HG03571 (cell line): ENCODE data around the gene GATA3.

Source experiments
- ATAC-seq: cut with Tn5 transposase; IDR thresholded peaks from one replicate; pipeline ENCODE4 v1.9.1; 2021; ENCODE audit not compliant: unreplicated experiment

Gene GATA3

DNA sequence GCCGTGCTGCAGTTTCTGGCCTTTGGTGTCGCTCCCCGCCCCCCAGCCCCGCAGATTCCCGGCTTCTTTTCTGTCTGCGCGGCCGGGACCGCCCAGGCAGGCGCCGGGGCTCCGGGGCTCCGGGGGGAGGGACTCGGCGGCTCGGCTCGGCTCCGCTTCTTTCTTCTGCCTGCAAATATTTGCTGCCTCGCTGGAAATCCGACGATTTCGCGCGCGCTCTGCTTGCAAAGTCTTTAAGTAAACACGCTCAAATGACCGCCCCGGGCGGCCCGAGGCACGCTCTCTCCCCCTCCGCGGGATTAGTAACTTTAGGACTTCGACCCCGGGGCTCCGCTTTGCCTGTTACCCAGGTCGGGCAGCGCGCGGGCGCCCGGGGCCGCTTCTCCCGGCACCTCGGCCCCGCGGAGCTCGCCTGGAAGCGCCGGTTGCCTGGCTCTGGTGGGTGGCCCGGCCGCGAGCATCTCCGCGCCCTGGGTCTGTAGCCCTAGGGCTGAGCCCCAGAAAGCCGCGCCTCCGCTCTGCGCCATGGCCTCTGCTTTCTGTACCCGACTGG is 3.9 kb upstream of the GATA3 start:
- no peak for ATAC-seq

DNA sequence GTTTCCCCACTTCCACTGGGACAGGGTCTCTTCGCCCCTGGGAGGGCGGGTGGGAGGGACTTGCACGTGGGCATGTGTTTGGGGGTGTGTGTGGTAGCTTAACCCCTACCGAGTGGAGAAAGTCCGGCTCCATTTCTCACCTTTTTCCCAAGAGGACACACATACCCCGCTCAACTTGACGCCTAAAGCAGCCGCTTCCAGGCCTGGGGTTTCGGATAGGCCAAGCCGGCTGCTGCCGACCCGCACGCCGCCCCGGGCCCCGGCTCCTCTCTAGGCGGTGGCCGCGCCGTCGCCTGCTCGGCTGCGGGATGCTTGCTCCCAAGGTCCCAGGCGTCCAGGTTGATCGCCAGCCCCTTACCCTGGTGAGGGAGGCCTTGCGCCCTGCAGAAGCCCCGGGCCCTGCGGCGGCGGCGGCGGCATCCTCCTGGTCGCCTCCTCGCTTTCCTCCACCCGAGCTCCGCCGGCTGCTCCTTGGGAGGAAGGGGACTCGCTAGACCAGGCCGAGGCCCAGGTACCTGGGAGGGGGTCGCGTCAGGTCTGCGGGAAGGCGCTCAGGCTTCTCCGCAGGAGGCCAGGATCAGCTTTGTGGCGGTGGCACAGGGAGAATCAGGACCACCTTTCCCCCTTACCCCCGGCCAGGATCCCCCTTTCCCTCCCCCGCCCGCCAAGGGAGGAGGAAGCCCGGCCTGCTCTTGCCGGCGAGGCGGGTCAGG is 3.2 kb upstream of the GATA3 start:
- no peak for ATAC-seq

DNA sequence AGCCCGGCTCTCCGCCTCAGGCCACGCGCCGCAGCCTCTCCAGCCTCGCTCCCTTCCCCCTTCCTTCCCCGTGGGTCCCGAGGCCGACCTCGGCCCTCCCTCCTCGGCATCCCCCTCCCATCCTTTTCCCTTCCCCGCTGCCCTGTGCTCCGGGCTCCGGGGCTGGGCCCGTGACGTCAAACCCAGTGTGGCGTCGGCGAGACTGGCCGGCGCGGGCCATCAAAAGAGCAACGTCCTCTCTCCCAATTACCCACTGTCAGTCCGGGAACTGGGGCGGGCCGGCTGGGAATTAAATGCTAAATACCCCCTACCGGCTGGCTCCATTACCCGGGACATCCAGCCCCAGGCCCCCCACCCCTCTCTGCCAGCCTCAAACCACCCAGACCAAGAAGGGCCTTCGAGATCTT is 2.6 kb upstream of the GATA3 start:
- no peak for ATAC-seq

DNA sequence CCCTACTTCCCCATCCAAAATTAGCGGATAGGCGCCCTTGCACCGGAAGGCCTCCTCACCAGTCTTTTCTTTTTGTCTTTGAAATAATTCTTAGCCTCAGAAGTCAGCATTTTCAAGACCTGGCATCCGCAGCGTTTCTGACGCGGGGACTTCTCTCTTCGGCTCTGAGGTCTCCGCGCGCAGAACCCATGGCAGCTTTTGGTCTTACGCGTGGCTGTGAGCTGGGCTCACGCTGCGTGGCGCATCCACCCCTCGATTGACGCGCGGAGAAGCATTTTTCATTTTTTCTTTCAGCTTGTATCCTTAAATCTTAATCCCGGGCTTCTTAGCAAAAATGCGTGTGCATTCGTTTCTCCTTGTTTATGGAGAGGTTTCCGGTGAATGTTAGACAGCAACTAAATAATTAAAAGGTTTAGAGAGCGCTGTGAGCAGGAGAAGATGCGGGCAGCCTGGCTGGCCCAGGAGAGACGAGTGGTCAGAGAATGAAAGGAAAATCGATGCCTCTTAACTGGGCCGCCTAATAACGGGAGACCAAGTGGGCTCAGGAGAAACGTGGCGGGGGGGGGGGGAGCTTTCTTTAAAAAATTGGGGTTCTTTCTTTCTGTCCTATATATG is 2.0 kb upstream of the GATA3 start:
- ATAC-seq = no peak

DNA sequence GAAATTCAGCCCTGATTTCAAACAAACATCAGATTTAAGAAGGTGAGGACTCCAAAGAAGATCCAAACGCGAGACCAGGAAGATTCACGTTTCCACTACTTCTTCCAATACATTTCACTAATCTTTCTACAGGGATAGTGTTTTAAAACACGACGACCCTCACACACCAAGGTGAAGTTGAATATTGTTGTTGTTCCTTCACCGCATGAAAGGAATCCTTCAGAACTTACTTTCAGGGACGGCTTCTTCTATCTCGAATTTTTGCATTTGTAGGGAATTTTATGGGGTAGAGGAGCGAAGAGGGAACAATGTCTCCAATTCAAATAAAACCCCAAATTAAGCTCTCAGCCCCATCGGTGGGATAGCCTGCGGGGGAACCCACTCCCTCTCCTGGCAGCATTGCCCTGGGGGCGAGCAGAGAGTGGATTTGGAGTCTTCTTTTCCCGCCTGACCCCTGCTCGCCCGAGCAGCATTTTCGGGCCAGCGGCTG is 1.5 kb upstream of the GATA3 start:
- no peak for ATAC-seq

DNA sequence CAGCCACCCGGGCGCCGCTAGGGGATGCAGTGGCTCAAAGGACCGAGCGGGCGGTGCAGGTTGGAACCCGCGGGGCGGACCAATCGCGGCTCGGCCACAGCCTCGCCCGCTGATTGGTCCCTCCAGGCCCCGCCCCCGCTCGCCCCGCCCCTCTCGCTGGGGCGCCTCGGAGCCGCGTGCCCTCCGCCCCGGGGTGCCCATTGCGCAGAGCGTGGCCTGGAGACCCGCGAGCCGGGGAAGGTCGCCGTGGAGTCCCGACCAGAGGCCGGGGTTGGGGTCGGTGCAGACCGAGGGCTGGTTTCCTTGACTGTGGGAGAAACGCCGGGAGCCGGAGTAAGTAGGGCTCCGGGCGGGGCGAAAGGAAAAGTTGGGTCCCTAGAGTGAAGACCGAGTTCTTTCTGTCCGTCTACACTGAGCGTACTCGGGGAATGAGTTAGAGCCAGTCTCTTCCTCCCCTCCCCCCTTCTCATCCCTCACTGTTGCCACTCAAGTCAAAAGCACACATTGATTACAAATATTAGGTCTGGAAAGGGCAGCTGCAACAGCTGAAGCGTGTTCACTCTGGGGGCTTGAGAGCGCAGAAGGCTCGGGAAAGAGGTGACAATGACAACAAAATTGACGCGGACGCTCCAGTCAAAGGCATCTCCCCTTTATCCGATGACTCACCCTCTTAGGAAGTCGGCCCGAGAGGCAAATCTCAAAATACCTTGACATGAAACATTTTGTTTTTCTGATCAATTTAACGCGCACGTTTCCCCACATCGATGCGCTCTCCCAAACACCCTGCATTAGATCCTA is 843 bp upstream of the GATA3 start:
- ATAC-seq = peak; percentile 74

DNA sequence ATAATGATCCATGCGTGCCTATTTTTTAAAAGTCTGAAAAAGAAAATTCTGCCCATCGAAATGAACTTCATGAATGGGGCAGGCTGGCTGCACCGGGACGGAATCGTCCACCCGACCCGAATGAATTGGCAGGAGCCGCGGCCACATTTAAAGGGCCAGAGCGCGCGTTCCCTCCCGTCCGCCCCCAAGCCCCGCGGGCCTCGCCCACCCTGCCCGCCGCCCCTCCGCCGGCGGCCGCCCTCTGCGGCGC is 319 bp upstream of the GATA3 start:
- ATAC-seq = no peak

DNA sequence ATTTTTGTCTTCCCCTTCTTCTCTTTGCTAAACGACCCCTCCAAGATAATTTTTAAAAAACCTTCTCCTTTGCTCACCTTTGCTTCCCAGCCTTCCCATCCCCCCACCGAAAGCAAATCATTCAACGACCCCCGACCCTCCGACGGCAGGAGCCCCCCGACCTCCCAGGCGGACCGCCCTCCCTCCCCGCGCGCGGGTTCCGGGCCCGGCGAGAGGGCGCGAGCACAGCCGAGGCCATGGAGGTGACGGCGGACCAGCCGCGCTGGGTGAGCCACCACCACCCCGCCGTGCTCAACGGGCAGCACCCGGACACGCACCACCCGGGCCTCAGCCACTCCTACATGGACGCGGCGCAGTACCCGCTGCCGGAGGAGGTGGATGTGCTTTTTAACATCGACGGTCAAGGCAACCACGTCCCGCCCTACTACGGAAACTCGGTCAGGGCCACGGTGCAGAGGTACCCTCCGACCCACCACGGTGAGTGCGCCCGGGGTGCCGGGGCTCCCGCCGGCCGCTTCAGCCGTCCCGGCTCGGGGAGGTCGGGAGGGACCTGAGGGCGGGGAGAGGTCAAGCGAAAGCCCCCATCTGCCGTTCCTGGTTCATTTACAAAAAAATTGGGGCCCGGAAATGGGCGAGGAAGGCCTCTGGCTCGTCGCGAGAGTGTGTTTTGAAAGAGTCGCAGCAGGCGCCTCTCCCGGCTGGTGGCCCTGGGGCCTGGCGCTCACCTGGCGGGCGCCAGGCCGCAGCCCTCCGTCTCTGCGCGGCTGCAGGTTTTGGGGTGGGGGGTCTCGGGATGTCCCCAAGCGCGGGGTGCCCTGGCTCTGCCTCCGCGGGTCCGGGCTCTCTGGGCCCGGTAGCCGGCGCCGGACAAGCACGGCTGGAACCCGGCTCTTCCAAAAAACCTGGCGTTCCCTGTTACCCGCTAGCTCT is 1.2 kb downstream of the GATA3 start:
- ATAC-seq = no peak

DNA sequence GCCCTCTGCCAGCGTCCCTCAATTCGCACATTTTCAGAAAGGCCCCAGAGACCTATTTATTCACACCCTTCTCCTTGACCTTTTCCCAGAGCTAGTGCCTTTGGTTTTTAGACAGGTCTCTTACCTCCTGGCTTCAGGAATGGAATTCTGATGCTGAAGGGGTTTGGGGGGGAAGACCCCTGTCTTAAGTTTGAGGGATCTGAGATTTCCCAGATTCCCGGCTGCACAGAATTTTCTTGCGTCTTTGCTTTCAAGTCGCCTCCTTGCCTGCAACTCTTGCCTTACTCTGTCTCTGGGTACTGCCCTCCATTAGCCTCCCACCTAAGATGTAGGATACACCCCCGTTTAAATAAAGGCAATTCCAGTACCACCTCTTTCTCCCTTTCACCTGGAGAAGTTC is 1.9 kb downstream of the GATA3 start:
- no peak for ATAC-seq

DNA sequence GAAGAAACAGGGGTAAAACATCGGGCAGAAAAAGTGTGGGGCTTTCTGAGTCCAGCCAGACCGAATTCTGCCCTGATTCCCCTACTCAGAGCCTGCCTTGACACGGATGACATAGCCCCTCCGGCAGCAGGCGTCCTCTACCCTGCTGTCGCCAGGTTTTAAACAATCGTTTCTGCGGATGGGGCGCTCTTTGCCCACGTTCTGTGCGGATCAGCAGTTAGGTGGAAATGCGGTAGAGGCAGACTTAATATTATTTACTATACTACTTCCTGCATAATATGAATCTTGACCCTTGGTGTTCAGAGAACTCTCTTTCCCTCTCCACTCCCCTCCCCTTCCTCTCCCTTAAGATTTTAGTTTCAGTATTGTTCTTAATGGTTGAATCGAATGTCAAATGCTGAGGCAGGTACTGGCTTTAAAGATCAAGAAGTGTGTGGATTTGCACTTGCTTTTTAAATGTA is 2.4 kb downstream of the GATA3 start:
- ATAC-seq = peak; percentile 36

DNA sequence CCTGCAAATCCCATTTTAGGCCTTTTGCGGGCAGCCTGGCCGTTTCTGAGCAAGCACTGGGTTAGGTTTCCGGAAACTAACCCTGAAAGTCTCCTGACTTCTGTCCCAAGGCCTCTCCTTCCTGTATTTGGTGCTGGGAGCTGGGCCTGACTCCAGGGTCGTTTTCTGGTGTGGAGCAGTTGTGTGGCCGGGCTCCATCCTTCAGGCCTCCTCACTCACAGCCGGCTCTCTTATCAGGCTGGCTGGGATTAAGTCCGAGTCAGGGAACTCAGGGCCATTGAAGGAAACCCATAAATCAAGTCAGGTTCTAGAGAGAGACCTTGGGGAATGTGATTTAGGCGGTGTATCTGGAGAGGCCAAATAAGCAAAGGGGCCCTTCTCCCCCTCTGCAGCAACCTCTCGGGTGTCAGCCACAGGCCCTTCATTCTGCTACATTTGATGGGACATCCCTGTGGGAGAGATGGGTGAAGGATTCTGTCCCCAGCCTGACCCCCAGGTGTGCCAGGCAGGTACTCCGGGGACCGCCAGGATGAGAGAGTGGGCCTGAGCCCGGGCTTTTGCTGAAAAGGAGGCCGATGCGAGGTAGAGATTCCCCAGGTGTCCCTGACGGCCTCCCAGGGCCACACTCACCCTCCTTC is 3.3 kb downstream of the GATA3 start:
- ATAC-seq = no peak

DNA sequence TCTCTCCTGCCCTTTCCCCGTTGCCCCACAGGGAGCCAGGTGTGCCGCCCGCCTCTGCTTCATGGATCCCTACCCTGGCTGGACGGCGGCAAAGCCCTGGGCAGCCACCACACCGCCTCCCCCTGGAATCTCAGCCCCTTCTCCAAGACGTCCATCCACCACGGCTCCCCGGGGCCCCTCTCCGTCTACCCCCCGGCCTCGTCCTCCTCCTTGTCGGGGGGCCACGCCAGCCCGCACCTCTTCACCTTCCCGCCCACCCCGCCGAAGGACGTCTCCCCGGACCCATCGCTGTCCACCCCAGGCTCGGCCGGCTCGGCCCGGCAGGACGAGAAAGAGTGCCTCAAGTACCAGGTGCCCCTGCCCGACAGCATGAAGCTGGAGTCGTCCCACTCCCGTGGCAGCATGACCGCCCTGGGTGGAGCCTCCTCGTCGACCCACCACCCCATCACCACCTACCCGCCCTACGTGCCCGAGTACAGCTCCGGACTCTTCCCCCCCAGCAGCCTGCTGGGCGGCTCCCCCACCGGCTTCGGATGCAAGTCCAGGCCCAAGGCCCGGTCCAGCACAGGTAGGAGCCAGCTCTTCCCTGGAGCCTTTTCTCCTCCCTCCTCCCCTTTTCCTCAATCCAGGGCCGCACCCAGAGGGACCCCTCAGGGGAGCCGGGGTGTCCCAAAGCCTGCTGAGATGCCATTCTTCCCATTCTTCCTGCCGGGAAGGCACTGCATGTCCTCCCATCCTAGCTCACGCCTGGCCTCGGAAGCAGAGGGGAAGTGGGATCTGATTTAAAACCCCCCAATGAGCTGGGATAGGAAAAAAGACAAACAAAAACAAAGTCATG is 4.0 kb downstream of the GATA3 start:
- ATAC-seq = no peak

DNA sequence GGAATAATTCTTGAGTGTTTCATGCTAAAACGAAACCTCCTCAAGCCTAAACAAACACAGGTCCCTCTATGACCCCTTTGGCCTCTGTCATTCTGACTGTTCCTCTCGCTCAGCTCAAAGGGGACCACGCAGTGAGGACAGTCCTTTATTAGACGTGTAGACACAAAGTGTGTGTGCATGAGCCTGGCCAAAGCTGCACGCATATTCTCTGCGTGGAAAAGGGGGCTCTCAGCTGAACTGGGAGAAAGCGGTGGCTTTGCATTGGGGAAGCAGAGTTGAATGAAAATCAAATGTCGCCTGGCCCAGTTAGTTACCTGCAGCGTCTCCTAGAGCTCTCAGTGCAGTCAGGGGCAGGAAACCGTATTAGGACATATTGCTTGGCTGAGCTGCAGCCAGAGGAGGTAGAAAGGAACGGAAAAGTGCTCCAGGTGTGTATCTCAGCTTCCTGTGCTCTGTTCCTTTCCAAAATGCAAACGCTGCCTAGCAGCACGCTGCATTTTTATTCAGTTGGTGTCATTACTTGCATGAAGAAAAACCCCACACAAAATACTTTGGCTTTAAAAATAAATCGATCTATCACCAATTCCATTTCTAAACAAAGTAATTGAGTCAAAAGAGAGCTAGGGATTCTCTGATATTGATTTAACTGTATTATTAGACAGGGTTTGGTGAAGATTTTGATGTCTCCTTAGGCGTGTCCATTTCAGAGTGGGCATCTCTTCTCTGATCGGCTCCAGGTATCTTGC is 4.9 kb downstream of the GATA3 start:
- ATAC-seq = no peak

DNA sequence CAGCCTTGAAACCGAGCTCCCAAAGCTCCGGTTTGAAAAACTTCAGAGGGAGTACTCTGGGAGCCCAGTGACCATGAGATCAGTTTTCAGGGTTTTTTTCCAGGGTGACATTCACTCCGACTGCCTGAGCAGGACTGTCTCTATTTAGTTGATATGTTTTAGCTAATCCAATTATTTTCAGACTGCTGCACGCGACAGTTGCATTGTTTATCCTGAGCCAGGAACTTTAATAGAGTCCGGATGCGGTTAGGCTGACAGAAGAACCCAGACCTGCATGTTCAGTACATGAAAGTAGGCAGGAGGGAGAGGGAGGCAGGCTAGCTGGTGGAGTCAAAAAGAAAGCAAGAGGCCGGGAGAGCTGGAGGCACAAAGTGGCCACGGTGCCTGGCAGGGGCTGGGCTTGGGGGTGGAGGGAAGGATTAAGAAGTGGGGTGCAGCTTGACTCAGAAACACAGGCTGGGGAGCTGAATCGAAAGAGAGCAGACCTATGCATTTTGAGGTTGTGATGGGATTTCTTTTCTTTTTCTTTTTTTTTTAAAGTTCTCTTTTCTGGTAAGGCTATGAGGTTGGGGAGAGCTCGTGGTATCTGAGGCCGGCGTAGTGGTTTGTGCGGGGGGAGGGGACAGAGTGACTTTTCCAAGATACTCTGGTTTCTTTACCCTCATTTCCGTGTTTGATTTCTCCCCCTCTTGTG is 5.7 kb downstream of the GATA3 start:
- ATAC-seq = peak; percentile 49

DNA sequence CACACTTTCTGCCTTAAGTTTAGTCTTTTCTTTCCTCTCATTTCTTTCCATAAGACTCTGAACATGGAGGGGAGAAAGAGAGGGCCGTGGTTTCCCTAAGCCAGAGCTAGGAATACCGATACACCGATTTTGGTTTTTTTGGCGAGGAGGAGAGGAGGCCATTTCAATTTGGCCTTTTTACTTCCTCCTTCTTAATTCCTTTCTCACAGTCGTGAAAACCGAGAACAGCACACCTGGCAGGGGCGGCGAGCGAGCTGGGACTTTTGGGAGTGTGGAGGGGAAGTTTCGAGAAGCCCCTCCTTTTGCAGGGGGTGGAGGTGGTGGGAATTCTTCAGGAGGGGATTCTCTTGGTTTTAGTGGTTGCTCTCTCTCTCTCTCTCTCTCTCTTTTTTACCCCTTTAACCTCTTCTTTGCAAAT is 6.2 kb downstream of the GATA3 start:
- no peak for ATAC-seq

DNA sequence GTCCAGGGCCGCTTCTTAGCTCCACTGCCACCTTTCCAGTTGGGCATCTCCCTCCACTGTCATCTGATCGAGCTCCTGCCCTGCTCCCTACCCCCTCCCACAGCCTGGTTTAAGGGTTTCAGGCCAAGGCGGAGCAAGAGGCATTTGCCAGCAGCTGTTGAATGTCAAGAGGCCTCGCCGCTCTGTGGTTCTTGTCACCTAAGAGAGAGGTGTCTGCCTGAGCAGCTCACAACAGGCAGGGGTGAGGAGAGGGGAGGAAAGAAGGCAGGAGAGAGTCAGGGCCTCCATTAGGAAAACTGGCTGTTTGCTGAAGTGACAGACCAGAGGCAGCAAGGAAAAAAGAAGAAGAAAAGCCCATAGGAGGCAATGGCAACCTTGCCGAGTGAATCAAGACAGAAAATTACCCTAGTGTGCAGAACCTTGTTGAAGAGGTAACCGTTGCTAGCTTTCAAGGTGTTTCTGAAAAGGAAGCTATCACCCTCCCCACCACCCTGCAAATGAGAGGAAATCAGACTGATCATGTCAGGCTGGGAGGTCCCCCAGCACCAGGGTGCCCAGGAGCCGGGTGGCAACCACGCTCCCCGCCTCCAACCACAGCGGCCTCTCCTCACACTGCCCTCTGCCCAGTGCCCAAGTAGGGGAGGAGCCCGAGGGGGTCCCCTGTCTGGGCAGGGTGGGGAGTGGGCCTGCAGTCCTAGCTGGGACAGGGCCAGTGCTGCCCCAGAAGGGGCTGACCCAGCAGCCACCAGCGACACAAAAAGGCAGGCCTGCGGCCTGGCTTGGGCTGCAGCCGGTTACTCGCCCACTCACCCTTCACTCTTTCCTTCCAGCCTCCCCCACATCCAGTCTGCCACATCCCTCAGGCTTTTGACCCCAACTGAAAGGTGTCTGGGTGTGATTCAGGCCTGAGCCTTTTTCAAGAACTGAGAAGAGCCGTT is 7.1 kb downstream of the GATA3 start:
- no peak for ATAC-seq
